NT2/D1 (cell line): ENCODE data around the gene ETFA.

ENCODE experiments used
- DNase-seq: peaks from one replicate; pipeline ENCODE4 v3.0.0-alpha.2; 2011; ENCODE audit warnings: low read depth, low spot score
- H3K27me3 ChIP-seq: 2 replicates; pipeline ENCODE4 v1.6.0; 2011; ENCODE audit warnings: mild to moderate bottlenecking; ENCODE audit not compliant: insufficient read length, insufficient read depth
- H3K36me3 ChIP-seq: 2 replicates; pipeline ENCODE4 v1.6.1; 2011; ENCODE audit warnings: mild to moderate bottlenecking, low read length, mixed read lengths; ENCODE audit not compliant: insufficient read depth, insufficient read length
- H3K4me1 ChIP-seq: 2 replicates; pipeline ENCODE4 v1.5.1; 2011; ENCODE audit not compliant: insufficient read depth, insufficient read length
- H3K4me3 ChIP-seq: 2 replicates; pipeline ENCODE4 v1.5.1; 2011; ENCODE audit warnings: low read depth; ENCODE audit not compliant: insufficient read length
- H3K9ac ChIP-seq: 2 replicates; pipeline ENCODE4 v1.6.0; 2011; ENCODE audit warnings: low read depth; ENCODE audit not compliant: insufficient read length
- H3K9me3 ChIP-seq: 2 replicates; pipeline ENCODE4 v1.5.1; 2011; ENCODE audit warnings: mild to moderate bottlenecking, low read length; ENCODE audit not compliant: insufficient read depth
- SUZ12 ChIP-seq: IDR thresholded peaks from 2 replicates; pipeline ENCODE4 v1.6.1; 2011; ENCODE audit not compliant: insufficient read length, insufficient read depth; ENCODE audit errors: extremely low read depth
- YY1 ChIP-seq: IDR thresholded peaks from 2 replicates; pipeline ENCODE4 v1.6.1; 2011; ENCODE audit not compliant: insufficient read length, insufficient read depth
- ZNF274 ChIP-seq: IDR thresholded peaks from 2 replicates; pipeline ENCODE4 v1.6.1; 2011; ENCODE audit warnings: mild to moderate bottlenecking, low read depth, low read length

ETFA gene

GRCh38 chr15:76260246-76260938 lies 50.9 kb downstream of the ETFA start:
- H3K9ac ChIP-seq = no peak overlapping the region
- peaks cover 35% of the 10 kb centered on the region for H3K9me3 ChIP-seq
- no peak for DNase-seq
- H3K27me3 ChIP-seq = no peaks in the 10 kb centered on the region
- no peak overlapping the region for H3K4me3 ChIP-seq
- peaks cover 64% of the 10 kb centered on the region for H3K36me3 ChIP-seq
- peaks cover 4% of the 10 kb centered on the region for H3K4me1 ChIP-seq
- TF ChIP-seq YY1 (no peak), ZNF274 (no peak), SUZ12 (no peak)

- DNase-seq = no peak
- Histone ChIP-seq H3K27me3 (no peaks in the 10 kb centered on the region), H3K36me3 (peaks cover 57% of the 10 kb centered on the region), H3K9me3 (peaks cover 25% of the 10 kb centered on the region), H3K4me1 (peaks cover 4% of the 10 kb centered on the region), H3K9ac (no peak overlapping the region), H3K4me3 (no peak overlapping the region)
- TF ChIP-seq YY1 (no peak), ZNF274 (no peak), SUZ12 (no peak)
Observed at GRCh38 chr15:76259392-76259791, 51.9 kb downstream of the ETFA start.

GRCh38 chr15:76258460-76258859 lies 52.8 kb downstream of the ETFA start:
- Histone ChIP-seq H3K9ac (no peak overlapping the region), H3K4me1 (peaks cover 4% of the 10 kb centered on the region), H3K4me3 (no peak overlapping the region), H3K36me3 (peaks cover 49% of the 10 kb centered on the region), H3K27me3 (no peaks in the 10 kb centered on the region), H3K9me3 (peaks cover 15% of the 10 kb centered on the region)
- TF ChIP-seq YY1 (no peak), ZNF274 (no peak), SUZ12 (no peak)
- no peak for DNase-seq

- peaks cover 11% of the 10 kb centered on the region for H3K36me3 ChIP-seq
- H3K4me1 ChIP-seq = peaks cover 4% of the 10 kb centered on the region
- DNase-seq = peak; percentile 68
- H3K4me3 ChIP-seq = no peak overlapping the region
- no peak overlapping the region for H3K9ac ChIP-seq
- no peaks in the 10 kb centered on the region for H3K9me3 ChIP-seq
- TF ChIP-seq YY1 (no peak), SUZ12 (no peak), ZNF274 (no peak)
- H3K27me3 ChIP-seq = no peaks in the 10 kb centered on the region
Observed at GRCh38 chr15:76253691-76254473, 57.4 kb downstream of the ETFA start.

GRCh38 chr15:76252249-76252648 lies 59.0 kb downstream of the ETFA start:
- H3K36me3 ChIP-seq = peaks cover 2% of the 10 kb centered on the region
- no peaks in the 10 kb centered on the region for H3K9me3 ChIP-seq
- H3K4me1 ChIP-seq = no peaks in the 10 kb centered on the region
- no peak overlapping the region for H3K4me3 ChIP-seq
- H3K9ac ChIP-seq = no peak overlapping the region
- H3K27me3 ChIP-seq = no peaks in the 10 kb centered on the region
- TF ChIP-seq ZNF274 (no peak), SUZ12 (no peak), YY1 (no peak)
- DNase-seq = no peak

GRCh38 chr15:76251717-76252116 lies 59.6 kb downstream of the ETFA start:
- Histone ChIP-seq H3K4me1 (no peaks in the 10 kb centered on the region), H3K9me3 (no peaks in the 10 kb centered on the region), H3K4me3 (no peak overlapping the region), H3K36me3 (peaks cover 2% of the 10 kb centered on the region), H3K27me3 (no peaks in the 10 kb centered on the region), H3K9ac (no peak overlapping the region)
- TF ChIP-seq YY1 = no peak
- no peak for DNase-seq

- TF ChIP-seq YY1 (no peak), ZNF274 (no peak), SUZ12 (no peak)
- Histone ChIP-seq H3K4me1 (no peaks in the 10 kb centered on the region), H3K9ac (no peak overlapping the region), H3K27me3 (no peaks in the 10 kb centered on the region), H3K9me3 (no peaks in the 10 kb centered on the region), H3K36me3 (peaks cover 3% of the 10 kb centered on the region), H3K4me3 (no peak overlapping the region)
- DNase-seq = no peak
Observed at GRCh38 chr15:76245072-76245610, 66.1 kb downstream of the ETFA start.

- no peak for DNase-seq
- Histone ChIP-seq H3K4me1 (no peaks in the 10 kb centered on the region), H3K9me3 (no peaks in the 10 kb centered on the region), H3K27me3 (no peaks in the 10 kb centered on the region), H3K9ac (no peak overlapping the region), H3K4me3 (no peak overlapping the region), H3K36me3 (peaks cover under 1% of the 10 kb centered on the region)
- TF ChIP-seq ZNF274 (no peak), YY1 (no peak), SUZ12 (no peak)
Observed at GRCh38 chr15:76239786-76240185, 71.5 kb downstream of the ETFA start.
